ENCODE measurements around the gene JKAMP. TPM values are rescaled to one million over a fixed set of nuclear protein-coding genes. Genes with fewer than 3 reads are reported as not detected.
"Not testable (repeated sequence)": the region's sequence is repeated elsewhere in the genome, so short reads cannot be mapped to it uniquely, and the experiment has no call there.

Gene JKAMP, protein sequence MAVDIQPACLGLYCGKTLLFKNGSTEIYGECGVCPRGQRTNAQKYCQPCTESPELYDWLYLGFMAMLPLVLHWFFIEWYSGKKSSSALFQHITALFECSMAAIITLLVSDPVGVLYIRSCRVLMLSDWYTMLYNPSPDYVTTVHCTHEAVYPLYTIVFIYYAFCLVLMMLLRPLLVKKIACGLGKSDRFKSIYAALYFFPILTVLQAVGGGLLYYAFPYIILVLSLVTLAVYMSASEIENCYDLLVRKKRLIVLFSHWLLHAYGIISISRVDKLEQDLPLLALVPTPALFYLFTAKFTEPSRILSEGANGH
- 59.0 TPM for polyA plus RNA-seq (2012; ENCODE audit: insufficient read depth, insufficient read length)

DNA sequence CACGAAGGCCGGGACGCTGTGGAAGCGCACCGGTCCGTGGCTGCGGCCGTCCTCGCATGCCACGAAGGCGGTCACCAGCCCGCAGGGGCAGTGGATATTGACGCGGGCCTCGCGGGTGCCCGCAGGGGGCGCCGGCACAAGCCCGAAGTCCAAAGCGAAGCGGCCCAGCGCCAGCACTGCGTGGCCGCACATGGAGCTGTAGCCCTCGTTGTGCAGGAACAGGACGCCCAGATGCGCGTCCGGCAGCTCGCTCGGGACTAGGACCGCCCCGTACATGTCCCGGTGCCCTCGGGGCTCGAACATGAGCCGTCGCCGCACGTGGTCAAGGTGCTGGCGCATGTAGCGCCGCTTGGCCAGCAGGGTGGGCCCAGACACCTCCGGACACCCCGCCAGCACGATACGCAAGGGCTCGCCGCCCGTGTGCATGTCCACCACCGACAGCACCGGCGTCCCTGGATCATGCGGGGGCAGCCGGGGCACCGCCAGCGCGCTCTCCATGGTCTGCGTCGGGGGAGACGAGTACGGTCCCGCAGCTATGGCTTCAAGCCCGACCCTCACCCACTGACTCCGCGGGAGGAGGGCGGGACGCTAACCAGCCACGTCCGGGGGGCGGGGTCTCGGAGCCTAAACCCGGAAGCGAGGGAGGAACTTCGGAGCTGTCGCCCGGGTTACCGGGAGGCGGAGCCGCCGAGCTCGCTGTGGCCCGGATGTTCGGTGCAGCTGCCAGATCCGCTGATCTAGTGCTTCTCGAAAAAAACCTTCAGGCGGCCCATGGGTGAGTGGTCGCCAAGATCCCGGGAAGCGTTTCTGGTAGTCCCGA is at the start of gene JKAMP, which contains the start of gene L3HYPDH:
TSS of gene JKAMP (plus strand) at position 699 of the 820 bp plus-strand sequence. CDS start at position 772, 73 bp downstream.
TSS of gene L3HYPDH (minus strand) at position 590 of the 820 bp plus-strand sequence. CDS start at position 498, 92 bp downstream.
- peak within 1 kb of the TSS; percentile 90 for H3K4me3 ChIP-seq (ENCODE audit: low read length)
- DNase-seq (ENCODE audit: low read depth, low spot score) = peak; percentile 91

DNA sequence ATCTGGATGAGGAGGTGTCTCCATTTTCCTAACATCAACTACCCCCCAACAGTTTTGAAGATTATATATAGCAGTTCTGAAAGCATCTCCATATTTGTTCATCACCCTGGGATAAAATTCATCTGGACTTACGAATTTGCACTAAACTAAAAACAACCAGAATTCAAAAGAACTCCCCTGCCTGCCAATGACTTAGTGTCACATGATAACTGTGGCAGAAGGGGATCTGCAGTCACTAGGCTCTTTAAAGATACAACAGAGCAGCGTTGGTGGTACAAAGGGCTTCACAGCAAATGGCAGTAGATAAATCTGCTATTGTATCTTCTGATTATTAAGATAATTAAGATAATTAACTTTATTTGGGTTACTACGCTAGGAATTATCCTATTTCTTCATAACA is 49.2 kb upstream of the JKAMP start:
- DNase-seq (ENCODE audit: low read depth, low spot score) = no peak
- no peak overlapping the region for H3K4me3 ChIP-seq (ENCODE audit: low read length)

DNA sequence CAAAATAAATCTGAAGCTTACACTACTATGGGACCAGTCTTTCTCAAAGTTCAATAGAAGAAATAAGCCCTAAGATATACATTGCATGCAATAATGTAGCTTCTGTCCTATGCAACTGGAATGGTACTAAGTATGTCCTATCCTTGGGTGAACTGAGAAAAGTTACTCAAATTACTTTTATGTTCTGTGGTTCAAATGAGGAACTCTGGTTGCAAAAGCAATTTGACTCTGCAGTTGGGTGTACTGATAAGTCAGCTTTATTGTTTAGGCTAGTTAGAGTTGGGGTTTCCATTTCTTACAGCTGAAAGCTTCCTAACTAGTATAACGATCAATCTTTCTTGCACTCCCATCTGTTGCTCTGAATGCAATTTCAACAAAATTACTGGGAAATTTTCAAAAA is 48.3 kb upstream of the JKAMP start:
- no peak for DNase-seq (ENCODE audit: low read depth, low spot score)

DNA sequence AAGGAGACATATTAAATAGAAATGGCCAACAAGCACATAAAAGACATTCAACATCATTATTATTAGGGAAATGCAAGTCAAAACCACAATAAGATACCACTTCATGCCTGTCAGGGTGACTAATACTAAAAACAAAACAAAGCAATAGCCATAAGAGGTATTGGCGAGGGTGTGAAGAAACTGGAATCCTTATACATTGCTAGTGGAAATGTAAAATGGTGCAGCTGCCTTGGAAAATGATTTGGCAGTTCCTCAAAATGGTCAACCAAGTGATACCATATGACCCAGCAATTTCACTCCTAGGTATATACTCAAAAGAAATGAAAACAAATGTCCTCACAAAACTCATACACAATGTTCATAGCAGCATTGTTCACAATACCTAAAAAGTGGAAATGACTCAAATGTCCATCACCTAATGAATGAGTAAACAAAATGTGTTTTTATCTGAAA is 46.1 kb upstream of the JKAMP start:
- no peak for DNase-seq (ENCODE audit: low read depth, low spot score)
- H3K4me3 ChIP-seq (ENCODE audit: low read length) = no peak overlapping the region

More for the DNA sequence above, 48.3 kb upstream of the JKAMP start:
- H3K4me3 ChIP-seq (ENCODE audit: low read length) = no peak overlapping the region

DNA sequence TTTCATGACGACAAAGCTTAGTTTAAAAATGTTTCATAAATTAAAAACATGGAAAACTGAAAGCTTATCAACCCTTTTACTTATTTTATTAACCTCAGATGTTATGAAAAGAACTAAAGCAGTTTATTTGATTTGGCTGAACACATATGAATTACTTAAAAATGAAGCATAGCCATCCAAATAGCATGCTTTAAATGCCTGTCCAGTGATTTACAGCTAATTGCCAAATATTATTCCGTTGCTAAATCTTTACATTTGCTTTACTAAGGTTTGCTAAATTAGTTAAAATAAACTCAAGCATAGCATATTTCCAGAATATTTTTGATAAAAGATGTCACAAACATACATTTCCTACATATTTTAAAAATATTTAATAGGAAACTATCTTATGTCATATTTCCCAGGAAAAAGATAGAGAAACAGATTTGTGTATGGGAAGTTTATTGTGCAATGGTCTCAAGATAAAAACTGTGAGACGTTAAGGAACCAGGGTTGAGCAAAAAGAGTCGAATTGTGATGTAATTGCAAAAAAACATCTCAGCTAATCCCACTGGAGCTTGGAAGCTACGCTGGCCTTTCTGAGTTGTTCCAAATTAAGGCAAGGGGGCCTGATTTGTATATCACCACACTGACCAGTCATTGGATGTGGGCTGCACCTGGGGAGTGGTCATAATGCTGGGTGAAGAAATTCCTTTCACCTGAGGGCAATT is 44.9 kb upstream of the JKAMP start:
- no peak for DNase-seq (ENCODE audit: low read depth, low spot score)
- H3K4me3 ChIP-seq (ENCODE audit: low read length) = no peak overlapping the region

DNA sequence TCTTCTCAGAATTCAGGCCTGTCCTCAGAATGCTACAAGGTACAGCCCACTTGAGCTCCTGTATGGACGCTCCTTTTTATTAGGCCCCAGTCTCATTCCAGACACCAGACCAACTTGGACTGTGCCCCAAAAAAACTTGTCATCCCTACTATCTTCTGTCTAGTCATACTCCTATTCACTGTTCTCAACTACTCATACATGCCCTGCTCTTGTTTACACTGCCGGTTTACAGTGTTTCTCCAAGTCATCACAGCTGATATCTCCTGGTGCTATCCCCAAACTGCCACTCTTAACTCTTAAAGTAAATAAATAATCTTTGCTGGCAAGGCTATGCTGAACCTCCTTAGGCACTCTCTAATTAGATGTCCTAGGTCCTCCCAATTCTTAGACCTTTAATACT is 35.6 kb upstream of the JKAMP start:
- not testable (repeated sequence) for H3K4me3 ChIP-seq (ENCODE audit: low read length); DNase-seq (ENCODE audit: low read depth, low spot score)

DNA sequence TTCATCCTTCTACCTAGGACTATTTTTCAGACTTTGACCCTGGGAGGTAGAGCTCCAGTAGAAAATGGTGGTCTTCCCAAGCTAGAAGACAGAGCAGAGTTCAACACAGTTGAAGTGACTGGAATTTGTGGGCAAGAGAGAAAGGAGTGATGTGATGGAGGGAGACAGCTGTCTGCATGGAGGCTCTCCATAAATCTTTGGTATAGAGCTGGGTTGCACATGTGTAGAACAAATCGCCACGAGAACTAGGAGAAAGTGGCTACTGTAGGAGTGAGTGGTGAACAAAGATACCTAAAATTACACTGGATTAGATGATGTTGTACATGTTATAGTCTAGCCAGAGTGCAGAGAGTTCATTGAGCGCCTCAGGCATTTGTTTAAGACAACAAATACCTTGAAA is 33.6 kb upstream of the JKAMP start:
- no peak for DNase-seq (ENCODE audit: low read depth, low spot score)
- no peak overlapping the region for H3K4me3 ChIP-seq (ENCODE audit: low read length)

DNA sequence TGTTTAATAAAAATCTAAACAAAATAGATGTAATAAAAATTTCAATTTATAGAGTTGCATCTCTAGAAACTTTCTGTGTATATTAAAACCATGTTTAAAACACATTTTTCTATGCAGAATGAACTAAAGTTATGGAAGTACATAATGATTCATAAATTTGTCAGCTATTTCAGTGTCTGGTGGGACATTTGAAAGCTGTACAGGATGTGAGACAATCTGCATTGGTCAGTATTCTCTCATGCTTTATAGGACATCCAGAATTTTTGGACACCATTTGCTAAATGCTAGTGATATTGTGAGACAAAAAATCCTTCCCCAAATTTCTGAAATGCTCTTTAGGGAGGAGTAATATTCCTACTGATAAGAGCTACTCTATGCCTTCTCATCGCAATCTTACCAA is 32.5 kb upstream of the JKAMP start:
- H3K4me3 ChIP-seq (ENCODE audit: low read length) = no peak overlapping the region
- DNase-seq (ENCODE audit: low read depth, low spot score) = no peak

DNA sequence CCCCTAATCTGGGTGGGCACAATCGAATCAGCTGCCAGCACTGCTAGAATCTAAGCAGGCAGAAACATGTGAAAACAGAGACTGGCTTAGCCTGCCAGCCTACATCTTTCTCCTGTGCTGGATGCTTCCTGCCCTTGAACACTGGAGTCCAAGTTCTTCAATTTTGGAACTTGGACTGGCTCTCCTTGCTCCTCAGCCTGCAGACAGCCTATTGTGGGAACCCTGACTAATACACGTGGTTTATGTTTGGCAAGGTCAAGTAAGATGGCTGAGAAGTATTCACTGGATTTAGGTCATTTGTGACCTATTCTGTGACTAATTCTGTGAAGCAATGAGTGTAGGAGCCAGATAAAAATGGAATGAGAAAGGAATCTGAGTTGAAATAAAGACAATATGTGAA is 30.2 kb upstream of the JKAMP start:
- no peak for DNase-seq (ENCODE audit: low read depth, low spot score)
- H3K4me3 ChIP-seq (ENCODE audit: low read length) = no peak overlapping the region

DNA sequence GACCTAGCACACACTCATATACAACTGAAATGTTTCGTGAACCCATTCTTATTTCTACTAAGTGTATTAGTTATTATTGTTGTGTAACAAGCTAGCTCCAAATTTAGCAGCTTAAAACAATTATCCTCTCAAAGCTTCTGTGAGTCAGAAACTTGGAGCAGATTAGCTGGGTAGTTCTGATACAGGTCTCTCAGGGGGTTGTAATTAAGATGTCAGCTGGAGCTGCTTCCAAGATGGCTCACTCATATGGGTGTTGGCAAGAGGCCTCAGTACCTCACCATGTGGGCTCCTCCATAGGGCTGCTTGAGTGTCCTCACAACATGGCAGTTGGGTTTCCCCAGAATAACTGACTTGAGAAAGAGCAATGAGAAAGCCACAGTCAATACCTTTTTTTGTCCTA is 28.9 kb upstream of the JKAMP start:
- no peak overlapping the region for H3K4me3 ChIP-seq (ENCODE audit: low read length)
- DNase-seq (ENCODE audit: low read depth, low spot score) = no peak

DNA sequence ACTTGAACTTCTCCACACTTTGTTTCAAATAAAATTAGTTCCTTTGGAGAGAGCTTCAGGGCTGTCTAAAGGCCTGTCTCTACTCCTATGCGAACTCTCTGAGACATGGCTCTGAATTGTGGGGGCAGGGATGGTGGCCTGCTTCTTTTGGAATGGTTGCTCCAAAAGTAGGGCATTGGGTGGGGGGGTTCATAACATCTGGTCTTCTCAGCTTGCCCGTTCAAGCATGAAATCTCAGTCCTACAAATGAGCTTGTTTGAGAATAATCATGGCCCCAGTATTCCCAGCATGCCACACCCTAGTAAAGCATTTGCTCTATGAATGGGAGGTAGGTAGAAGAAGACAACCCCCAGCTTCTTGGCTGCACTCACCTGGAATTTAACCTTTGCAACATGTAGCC is 25.8 kb upstream of the JKAMP start:
- DNase-seq (ENCODE audit: low read depth, low spot score) = no peak
- H3K4me3 ChIP-seq (ENCODE audit: low read length) = no peak overlapping the region

DNA sequence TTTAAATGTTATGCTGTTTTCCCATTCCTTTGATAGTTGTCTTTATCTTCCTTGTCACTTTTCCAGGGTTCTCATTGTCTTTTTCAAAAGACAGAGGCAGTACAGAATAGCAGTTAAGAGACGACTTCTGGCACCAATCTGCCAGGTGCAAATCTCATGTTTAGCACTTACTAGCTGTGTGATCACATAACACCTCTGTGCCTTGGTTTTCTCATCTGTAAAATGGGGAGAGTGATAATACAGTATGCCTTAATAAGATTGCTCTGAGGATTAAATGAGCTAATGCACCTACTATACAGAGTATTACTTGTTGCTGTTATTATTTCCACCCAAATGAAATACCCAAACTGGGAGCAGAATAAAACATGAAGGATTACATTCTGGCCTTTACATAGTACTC is 23.9 kb upstream of the JKAMP start:
- DNase-seq (ENCODE audit: low read depth, low spot score) = no peak
- no peak overlapping the region for H3K4me3 ChIP-seq (ENCODE audit: low read length)

DNA sequence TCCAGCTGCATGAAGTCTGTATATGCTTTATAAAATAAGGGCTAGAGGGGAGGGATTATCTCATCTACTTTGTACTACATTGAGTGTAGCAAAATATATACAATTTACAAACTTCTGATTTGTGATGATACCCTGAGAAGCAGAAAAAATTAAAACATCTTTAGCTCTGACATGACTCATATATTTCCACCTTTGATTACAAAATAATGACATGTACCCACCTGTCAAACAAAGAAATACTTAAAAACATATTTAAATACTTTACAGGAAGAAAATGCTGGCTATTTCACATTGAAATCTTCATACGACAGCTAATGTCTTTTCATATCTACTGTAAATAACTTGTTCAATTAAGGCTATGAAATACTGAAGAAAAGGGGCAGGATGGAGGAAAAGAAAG is 22.4 kb upstream of the JKAMP start:
- DNase-seq (ENCODE audit: low read depth, low spot score) = no peak
- no peak overlapping the region for H3K4me3 ChIP-seq (ENCODE audit: low read length)

DNA sequence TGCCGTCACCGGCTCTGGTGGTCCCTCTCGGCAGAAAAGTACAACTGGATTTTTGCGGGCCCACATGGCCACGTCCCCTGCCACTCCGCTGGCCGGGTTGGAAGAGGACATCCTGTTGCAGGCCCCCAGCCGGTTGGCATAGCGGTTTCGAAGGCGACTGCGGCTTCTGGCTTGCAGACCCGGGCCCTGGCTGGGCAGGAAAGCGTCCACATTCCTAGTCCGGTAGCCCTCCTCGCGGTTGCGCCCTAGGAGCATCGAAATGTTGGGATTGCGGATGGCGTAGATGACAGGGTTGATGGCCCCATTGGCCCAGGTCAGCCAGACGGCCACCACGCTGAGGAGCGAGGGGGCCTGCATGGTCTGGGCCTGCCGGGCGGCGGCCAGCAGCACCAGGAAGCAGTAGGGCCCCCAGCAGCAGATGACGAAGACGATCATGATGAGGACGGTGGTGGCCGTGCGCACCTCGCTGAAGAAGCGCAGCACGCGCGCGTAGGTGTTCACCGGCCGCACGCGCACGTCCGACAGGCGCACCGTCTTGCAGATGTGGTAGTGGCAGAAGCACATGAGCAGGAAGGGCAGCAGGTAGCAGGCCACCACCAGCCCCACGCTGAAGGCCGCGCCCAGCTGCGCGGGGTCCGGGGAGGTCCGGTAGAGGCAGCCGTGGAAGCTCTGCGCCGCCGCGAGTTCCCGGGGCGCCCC is 20.4 kb upstream of the JKAMP start:
- DNase-seq (ENCODE audit: low read depth, low spot score) = no peak
- no peak overlapping the region for H3K4me3 ChIP-seq (ENCODE audit: low read length)

DNA sequence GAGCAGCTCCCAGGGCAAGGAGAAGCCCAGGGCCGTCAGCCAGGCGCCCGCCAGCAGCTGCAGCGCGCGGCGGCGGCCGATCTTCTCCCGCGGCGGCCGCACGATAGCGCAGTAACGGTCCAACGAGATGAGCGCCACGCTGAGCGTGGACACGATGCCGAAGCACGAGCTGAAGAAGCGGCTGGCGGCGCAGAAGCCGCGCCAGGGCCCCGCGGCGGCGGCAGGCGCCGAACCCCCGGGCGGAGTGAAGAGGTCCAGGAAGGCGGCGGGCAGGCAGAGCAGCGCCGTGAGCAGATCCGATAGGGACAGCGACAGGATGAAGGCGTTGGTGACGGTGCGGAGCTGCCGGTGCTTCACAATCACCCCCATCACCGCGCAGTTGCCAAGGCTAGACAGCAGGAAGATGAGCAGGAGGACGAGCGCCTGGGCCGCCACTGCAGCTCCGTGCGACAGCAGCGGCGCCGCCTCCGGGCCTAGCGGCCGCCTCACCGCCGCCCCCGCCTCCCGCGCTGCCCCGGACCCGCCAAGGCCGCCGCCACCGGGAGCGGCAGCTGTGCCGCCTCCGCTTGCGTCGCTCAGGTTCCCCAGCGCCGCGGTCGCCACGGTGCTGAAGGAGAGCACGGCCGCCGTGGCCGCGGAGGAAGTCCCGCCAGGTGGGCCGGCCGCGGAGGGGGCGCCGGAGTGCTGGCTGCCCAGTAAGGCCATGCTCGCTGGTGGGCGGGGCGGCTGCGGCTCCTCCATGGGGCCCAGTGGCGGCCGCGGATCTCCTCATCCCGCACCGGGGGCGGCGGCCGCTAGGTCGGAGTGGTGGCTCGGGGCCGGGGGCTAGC is 19.6 kb upstream of the JKAMP start:
- no peak for DNase-seq (ENCODE audit: low read depth, low spot score)
- no peak overlapping the region for H3K4me3 ChIP-seq (ENCODE audit: low read length)

DNA sequence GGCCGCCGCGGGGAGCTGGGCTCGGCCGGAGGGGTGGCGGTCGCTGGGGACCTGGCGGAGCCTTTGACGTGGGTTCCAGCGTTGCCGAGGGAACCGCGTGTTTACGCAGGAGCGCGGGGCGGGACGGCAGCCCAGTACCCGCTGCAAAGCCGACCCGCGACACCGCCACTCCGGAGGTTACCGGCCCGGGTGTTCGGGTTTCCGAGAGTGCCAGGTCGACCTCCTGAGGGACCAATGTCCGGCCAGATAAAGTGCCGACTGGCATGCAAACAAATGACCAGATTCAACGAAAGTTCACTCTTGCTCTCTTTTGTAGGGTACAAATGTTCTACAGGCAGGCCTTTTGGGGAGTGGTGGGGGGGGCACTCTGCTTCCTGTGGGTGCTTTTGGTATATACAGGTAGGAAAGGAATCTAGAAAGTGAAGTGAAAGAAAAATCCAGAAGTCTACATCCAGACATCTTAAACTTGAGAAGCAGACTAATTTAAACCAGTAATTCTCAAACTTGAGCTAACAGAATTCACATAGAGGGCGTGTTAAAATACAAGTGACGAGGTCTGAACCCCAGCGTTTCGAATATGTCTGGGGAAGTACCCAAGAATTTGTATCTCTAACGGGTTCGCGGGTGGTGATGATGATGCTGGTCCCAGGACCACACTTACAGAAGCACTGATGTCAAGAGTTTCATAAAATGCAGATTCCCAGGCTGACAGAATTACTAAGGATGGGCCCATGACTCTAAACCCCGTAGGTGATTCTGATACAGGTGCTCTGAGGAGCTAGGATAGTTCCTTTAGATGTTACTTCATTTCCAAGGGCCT is 18.8 kb upstream of the JKAMP start, which contains the start of gene GPR135:
TSS of gene GPR135 (minus strand) at position 65 of the 820 bp plus-strand sequence. CDS start 154 bp downstream, outside the sequence.
- H3K4me3 ChIP-seq (ENCODE audit: low read length) = no peak within 1 kb of the TSS
- no peak for DNase-seq (ENCODE audit: low read depth, low spot score)

DNA sequence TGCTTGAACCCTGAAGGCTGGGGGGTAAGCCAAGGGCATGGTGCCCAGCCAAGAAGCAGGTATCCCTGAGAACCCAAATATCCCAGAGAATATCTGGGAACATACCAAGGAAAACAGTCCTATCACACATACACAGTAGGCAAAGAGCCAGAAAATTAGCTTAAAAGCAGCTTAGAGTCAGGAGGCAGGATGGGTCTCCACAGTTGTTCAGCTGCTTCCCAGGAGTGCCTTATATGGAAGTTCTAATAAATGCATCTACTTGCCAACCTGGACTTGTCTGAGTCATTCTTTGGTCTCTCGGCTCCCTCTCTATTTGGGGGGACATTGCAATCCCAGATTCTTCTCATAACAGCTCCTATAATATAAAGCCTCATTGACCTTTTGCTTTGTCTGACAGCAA is 10.1 kb upstream of the JKAMP start:
- no peak overlapping the region for H3K4me3 ChIP-seq (ENCODE audit: low read length)
- no peak for DNase-seq (ENCODE audit: low read depth, low spot score)

All from Jurkat, Clone E6-1 (cell line).